Activated T-helper 1 cell treated with anti-CD3 and anti-CD28 coated beads, Interleukin-12 subunit alpha, Interleukin-12 subunit beta, Interleukin-2, Interleukin-4 antibody, amounts not matched to agents 30 ng/mL and 10 ng/mL and 1 ng/mL, durations not matched to agents 14 hours and 24 hours and 36 hours (primary cell): ENCODE measurements around the gene WDR5. TPM values are rescaled to one million over a fixed set of nuclear protein-coding genes. Genes with fewer than 3 reads are reported as not detected.

Experiments used
- DNase-seq: peaks from one replicate; pipeline ENCODE4 v3.0.0; 2021; ENCODE audit warnings: low spot score
- H3K27ac Mint-ChIP-seq: one replicate; pipeline ENCODE4 v1.8.0; 2021; ENCODE audit warnings: mild to moderate bottlenecking, mixed read lengths
- H3K27me3 Mint-ChIP-seq: one replicate; pipeline ENCODE4 v1.8.0; 2022; ENCODE audit warnings: mild to moderate bottlenecking, moderate library complexity, mixed read lengths; ENCODE audit not compliant: insufficient read depth
- H3K36me3 Mint-ChIP-seq: one replicate; pipeline ENCODE4 v1.8.0; 2021; ENCODE audit warnings: low read depth, mixed read lengths
- H3K4me1 Mint-ChIP-seq: one replicate; pipeline ENCODE4 v1.8.0; 2021; ENCODE audit warnings: low read depth, mixed read lengths
- H3K4me3 Mint-ChIP-seq: one replicate; pipeline ENCODE4 v1.8.0; 2021; ENCODE audit warnings: mild to moderate bottlenecking, moderate library complexity, mixed read lengths
- H3K9me3 Mint-ChIP-seq: one replicate; pipeline ENCODE4 v1.8.0; 2021; ENCODE audit warnings: mixed read lengths
- intact Hi-C: fragments of 100-400 bp; cut with micrococcal nuclease; formaldehyde crosslinking; loops from one replicate; pipeline ENCODE4 v1.15.1; 2024
- total RNA-seq: library from RNA; stranded (reverse); gene quantifications from 2 replicates; pipeline ENCODE4 v1.2.3, GENCODE V29; 2022

WDR5 gene
- total RNA-seq, 1 donor from 2014 or later: 71.3 TPM

DNA sequence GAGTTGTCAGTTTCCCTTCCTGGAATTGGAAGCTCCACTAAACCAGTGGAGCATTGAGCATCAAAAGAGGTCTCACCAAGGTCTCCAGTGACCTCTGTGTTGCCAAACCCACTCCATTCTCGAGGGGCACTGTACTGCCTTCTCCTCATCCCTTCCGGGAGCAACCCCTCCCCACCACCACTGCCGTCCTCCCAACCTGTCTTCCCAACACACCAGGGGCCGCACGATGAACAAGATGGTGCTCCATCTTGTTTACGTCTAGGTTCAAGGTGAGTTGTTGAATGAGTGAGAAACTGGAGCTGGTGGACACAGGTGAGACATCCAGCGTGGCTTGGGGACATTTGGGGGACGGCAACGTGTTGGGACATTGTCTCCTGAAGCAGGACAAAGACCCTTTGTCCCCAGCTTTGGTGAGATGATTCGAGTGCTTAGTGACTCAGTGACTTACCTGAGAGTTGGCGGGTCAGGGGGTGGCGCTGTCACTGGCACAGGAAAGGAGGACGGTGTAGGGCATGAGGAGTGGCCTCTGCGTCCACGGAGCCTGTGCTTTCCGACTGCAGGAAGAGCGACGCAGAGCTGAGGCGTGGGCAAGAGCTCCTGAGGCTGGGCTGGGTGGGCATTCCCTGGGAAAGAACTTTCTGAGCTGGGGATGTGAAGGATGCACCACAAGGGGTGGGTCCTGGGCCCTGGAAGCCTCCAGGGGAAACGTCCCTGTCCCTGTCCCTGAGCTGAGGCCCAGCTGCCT lies 73.3 kb downstream of the WDR5 start:
- Mint-ChIP-seq H3K4me1 (no peaks in the 10 kb centered on the region), H3K36me3 (no peaks in the 10 kb centered on the region), H3K4me3 (no peak overlapping the region), H3K27ac (no peak overlapping the region), H3K9me3 (peaks cover 5% of the 10 kb centered on the region), H3K27me3 (peaks cover 4% of the 10 kb centered on the region)
- DNase-seq: no peak
- intact Hi-C loops: no loop called here

Other genes with a start within 250 kb of the WDR5 start
- 5.4 and 5.8 TPM in 2 replicates for gene VAV2, start 143.8 kb upstream of the WDR5 start, total RNA-seq
- gene BRD3OS, start 110.6 kb upstream of the WDR5 start, total RNA-seq: 12.3 and 14.5 TPM in 2 replicates
- 34.2 and 36.7 TPM in 2 replicates for gene BRD3, start 68.1 kb upstream of the WDR5 start, total RNA-seq
- 32.2 and 42.6 TPM in 2 replicates for gene RNU6ATAC, start 28.5 kb downstream of the WDR5 start, total RNA-seq
- 0.71 and 0.91 TPM in 2 replicates for gene RXRA, start 190.4 kb downstream of the WDR5 start, total RNA-seq